C1 segment of cervical spinal cord (tissue), 14 donors: ENCODE results near the gene RGN.
"Not testable (repeated sequence)": the region's sequence is repeated elsewhere in the genome, so short reads cannot be mapped to it uniquely, and the experiment has no call there.

Experiments used
- DNase-seq, 14 donors: peaks; one replicate each; lab custom pipeline; 2025; lab: John Stamatoyannopoulos, UW

The RGN gene

DNA sequence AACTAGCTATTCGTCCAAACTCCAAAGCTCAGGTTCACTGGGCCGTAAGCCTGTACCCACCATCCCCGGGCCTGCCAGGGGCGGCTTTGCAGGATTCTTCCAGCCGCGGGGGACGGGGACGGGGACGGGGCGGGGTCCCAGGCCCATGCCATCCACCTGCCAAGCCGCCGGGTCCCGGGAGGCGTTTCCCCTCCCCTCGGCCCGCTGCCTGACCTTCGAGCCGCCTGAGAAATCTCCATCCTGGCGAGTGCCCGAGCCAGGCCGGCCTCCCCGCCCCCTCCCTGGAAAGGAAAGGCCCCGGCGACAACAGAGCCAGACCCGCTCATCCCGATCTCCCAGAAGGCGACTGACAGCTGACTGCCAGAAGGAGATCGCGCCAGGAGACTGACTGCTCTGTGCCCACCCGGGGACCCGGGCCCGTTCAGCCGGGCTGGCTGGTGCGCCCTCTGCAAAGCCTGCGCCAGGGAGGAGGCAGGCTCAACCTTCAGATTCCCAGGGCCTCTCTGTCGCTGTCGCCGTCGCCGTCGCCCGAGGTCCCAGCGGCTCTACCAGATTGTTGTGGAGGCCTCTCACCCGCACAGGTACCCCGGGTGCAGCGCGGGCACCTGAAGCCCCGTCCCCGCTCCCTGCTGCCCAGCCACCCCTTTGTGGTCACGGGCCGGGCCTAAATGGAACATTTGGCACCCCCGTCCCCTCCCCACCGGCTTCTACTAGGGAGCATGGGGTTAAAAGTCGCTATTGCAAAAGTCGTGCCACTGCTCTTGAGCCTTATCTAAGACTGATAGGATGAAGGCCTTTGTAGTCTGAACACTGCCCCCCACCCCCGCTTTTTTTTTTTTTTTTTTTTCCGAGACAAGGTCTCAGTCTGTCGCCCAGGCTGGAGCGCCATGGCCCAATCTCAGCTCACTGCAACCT, at the start of gene RGN:
RGN (plus strand) TSS at position 315 of the 915 bp plus-strand sequence. CDS start 2,702 bp downstream, outside the sequence.
- peak in 8 of 14 donors; percentile 1 to 62 (median 20) for DNase-seq

DNA sequence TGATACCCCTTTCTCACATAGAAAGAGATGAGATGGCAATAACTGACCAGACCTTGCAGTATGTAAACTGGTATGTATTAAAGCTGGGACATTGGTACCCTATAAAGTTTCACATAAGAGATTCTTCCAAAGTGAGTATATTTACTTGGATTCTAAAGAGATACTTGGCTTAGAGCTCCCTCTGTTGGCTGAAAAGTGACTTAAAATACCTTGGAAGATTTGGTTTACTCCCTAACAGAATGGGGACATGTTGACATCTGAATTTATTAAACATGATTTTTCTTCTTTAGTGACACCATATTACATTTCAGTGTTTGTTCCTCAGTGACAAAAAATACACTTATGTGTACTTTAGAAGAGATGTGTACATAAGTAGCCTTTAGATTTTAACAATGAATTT, 47.9 kb upstream of the RGN start:
- DNase-seq, result peak in 2 of 14 donors; percentile 3 to 10

DNA sequence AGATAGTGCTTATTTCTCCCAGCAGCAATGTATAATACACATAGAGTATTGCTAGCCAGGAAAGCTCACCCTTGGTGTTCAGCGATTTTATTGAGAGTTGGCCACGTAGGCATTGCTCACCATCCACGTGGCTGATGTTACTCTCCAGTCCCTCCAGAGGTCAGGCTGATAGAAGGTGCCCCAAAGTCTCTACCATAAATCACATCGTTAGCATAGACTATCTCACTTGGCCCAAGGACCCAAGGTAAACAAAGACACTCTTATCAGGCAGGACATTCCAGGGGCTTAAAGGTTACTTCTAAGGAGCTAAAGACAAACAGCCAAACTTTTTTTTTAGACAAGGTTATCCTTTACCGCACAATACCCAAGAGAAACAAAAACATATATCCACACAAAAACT, 30.3 kb upstream of the RGN start:
- DNase-seq, result no peak

GRCh38 chrX:47059142-47059874, 18.9 kb upstream of the RGN start:
- DNase-seq, result no peak

DNA sequence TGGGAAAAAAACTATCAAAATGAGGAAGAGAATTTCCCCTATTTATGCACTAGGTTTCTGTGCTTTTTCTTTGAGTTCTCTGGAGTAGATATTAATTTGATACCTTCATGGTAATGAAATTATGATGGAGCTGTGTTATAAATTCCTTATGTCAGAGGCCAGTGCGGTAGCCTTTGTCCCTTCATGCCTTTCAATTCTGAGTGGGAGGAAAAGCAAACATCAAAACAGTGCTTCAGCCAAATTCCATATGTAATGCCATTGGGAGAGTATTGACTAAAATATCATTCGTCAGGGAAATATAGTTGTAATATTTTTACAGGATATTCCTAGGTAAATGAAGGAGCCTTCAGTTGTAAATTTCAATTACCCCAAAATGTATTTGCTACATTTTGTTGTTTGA, 17.5 kb upstream of the RGN start:
- no peak for DNase-seq

DNA sequence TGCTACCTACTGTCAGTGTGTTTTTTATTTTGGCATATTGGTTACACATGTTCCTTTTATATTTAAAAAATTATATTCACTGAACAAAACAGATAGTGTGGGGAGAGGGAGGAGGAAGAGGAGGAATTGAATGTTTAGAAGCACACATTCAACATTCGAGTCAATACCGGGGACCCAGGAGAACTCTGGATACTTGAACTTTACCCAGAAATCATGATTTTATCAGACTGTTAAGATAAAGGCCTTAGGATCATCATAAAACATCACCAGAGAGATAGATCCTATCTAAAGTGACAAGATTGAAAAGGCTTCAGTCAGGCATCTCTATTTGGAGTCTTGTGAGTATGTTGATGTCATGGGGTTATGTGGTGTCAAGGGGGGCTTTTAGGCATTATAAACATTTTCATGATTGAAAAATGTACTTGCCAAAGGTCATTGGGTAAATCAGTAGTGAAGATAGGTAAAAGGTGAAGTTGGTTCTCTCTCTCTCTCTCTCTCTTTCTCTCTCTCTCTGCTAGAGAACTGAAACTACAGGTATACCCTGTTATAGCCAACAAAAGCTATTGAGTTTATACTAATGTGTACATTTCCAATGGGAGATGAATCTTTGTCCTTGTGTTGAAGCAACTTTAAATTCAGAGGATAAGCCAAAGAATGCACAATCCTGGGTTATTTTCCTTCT, 16.9 kb upstream of the RGN start:
- DNase-seq, result no peak

DNA sequence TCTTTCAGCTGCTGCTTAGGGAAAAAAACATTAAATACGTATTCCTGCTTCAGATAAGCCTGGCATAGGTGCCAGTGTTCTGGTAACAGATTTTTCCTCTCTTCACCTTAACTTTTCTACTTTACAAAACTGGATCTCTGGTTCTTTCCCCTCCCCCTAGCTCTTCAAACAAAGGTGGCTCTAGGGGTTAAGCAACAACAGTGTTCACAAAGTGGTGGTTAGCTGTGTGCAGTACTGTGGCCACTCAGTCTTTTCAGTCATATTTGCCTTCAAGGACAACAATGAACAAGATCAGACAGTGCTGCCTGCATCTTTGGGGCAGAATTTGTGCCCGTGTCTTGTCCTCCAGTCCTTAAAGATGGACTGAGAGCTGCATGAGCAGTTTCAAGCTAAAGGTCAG, 15.1 kb upstream of the RGN start:
- DNase-seq, result no peak

- DNase-seq, result no peak
Measured at GRCh38 chrX:47068214-47068613, 10.0 kb upstream of the RGN start.

- DNase-seq, result no peak
Measured at GRCh38 chrX:47068720-47069119, 9.5 kb upstream of the RGN start.

DNA sequence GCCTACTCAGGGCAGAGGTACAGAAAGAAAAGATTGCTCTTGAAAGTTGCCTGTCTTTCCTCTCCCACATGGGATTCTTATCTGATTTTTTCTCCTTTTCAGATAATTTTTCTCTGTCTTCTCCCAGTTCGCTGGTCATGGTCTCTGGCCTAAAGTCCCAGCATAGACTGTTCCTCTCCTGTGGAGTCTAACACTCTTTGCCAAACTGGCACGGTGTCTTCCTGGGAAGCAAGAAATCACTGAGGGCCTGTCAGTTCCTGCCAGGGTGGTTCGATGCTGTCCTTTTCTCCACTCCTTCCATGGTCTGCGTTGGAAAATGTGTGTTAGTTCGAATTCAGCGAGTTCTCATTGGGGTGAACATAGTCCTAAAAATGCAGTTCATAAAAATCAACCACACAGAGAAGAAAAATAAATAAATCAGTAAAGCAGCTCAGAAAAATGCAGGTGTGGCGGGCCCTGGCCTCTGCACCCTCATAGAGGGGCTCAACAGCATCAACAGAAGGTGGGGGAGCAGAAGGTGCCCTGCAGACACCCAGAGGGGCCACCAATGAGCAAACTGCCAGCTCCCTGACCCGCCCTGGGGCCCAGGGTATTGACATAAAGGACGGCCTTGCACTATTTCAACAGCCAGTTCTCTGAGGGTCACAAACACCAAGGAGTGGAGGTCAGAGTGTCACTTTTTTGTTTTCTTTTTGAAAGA, 2.1 kb downstream of the RGN start:
- DNase-seq, result peak in 1 of 14 donors; percentile 14

GRCh38 chrX:47080915-47081236, 2.6 kb downstream of the RGN start:
- DNase-seq, result no peak

DNA sequence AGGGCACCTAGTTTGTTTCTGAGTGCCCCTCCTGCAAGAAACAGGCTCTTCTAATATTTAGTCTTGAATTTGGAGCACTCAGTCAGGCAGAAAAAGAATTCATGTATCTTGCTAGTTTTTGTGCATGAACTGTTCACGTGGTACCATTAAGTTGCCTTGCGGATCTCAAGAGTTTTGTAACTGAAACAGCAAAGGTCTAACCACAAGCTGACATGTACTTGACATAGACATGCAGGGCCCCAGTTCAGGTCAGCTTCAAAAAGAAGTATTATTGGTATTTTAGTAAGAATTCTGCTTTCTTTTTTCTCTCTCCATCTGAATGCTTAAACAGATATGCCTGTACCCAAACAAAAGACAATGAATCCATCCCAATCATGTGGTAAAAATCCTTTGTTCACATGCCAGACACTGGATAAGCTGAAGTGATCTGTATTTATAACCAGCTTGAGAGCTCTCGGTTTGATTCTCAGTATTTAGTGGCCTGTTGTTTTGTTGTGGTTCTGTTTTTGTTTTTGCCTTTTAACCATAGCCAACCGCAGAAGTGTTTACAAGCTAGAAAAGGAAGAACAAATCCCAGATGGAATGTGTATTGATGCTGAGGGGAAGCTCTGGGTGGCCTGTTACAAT, 13.0 kb downstream of the RGN start:
- peak in 2 of 14 donors; percentile 0 to 10 for DNase-seq

GRCh38 chrX:47093248-47093647, 15.0 kb downstream of the RGN start:
- DNase-seq, result peak in 1 of 14 donors; percentile 4

- no peak for DNase-seq
Measured at GRCh38 chrX:47093860-47094259, 15.6 kb downstream of the RGN start.

- no peak for DNase-seq
Measured at GRCh38 chrX:47097018-47097417, 18.8 kb downstream of the RGN start.

DNA sequence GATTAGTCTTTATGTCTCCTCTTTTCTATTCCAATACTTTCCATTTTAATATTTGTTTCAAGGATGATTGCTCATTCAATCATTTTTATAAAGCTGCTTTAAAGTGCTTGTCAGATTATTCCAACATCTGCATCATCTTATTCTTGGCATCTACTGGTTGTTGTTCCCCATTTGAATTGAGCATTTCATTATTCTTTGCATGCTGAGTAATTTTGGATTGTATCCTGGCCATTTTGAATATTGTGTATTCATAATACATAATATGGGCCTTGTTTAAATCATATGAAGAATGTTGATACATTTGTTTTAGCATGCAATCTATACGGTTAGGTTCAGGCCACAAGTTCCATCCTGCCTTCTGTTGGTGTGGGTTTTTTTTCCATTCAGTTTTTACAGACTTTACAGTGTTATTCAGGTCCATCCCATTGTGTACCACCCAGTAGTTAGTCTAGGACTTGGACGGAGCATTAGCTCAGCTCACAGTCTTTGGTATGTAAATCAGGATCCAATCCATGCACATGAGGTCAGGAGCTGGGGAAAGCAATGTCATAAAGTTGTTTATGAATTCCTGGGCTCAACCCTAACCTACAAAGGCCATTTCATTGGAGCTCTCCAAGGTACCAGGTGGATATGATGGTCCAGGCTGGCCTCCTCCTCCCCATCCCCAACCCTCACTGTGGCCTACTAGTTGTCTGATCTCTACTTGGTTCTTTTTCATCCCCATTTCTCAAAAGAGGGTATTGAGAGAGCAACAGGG, 20.3 kb downstream of the RGN start:
- no peak for DNase-seq

DNA sequence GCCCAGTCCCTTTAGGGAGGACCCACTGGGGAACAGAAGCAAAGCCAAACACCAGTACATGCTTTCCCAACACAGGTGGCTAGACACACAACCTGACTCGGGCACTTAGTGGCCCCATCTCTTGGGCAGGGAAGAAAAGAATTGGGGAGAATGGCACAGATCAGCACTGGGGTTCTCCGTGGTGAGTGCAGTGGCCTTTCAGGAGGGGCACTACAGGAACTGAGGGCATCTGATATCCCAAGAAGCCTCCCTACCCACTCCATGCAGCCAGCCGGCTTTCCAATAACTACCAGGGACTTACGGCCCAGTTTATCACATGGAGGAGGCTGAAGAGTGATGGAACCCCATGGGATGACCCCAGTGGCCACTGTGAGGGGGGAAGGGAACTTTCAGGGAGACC, 23.0 kb downstream of the RGN start:
- DNase-seq, result no peak

- DNase-seq, result not testable (repeated sequence)
Measured at GRCh38 chrX:47110936-47111615, 32.8 kb downstream of the RGN start.

DNA sequence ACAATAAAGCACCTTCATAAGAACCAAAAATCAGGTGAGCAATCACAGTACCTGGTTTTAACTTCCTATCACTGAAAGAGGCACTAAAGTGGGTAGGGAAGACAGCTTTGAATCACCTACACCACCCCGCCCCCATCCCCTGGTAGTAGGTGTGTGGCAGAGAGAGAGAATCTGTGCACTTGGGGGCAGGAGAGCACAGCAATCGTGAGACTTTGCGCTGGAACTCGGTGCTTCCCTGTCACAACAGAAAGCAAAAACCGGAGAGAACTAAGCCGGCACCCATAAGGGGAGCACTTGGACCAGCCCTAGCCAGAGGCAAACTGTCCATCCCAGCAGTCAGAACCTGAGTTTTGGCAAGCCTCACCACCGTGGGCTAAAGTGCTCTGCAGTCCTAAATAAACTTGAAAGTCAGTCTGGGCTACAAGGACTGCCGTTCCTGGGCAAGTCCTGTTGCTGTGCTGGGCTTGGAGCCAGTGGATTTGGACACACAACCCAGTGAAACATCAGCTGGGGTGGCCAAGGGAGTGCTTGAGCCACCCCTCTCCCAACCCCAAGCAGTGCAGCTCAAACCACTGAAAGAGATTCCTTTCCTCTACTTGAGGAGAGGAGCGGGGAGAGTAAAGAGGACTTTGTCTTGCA, 34.2 kb downstream of the RGN start:
- peak in 1 of 14 donors; percentile 29 for DNase-seq
